Chondrocyte (in vitro differentiated cells): Measurements from ENCODE around the gene LRCH1. TPM values are rescaled to one million over a fixed set of nuclear protein-coding genes. Genes with fewer than 3 reads are reported as not detected.

Source experiments
- DNase-seq: peaks from one replicate; pipeline ENCODE4 v3.0.0; 2021; ENCODE audit warnings: mixed read lengths, low spot score
- H3K27ac Mint-ChIP-seq: one replicate; pipeline ENCODE4 v1.8.0; 2021; ENCODE audit warnings: mild to moderate bottlenecking, moderate library complexity, mixed read lengths; ENCODE audit not compliant: unreplicated experiment
- H3K27me3 Mint-ChIP-seq: 2 replicates; pipeline ENCODE4 v1.8.0; 2021; ENCODE audit warnings: low read depth, mixed read lengths
- H3K36me3 Mint-ChIP-seq: 2 replicates; pipeline ENCODE4 v1.8.0; 2021; ENCODE audit warnings: low read depth, mixed read lengths
- H3K4me1 Mint-ChIP-seq: 2 replicates; pipeline ENCODE4 v1.8.0; 2021; ENCODE audit warnings: low read depth, mild to moderate bottlenecking, mixed read lengths
- H3K4me3 Mint-ChIP-seq: one replicate; pipeline ENCODE4 v1.8.0; 2021; ENCODE audit warnings: mild to moderate bottlenecking, moderate library complexity, mixed read lengths; ENCODE audit not compliant: unreplicated experiment
- H3K9me3 Mint-ChIP-seq: 2 replicates; pipeline ENCODE4 v1.8.0; 2021; ENCODE audit warnings: low read depth, mixed read lengths
- CTCF ChIP-seq: fragments of 200-600 bp; sonication (generic); IDR thresholded peaks from 2 replicates; pipeline ENCODE4 v1.5.0; 2021; ENCODE audit warnings: antibody characterized with exemption, mild to moderate bottlenecking, moderate library complexity
- total RNA-seq: library from RNA; stranded (reverse); gene quantifications from 3 replicates; pipeline ENCODE4 v1.2.1, GENCODE V29; 2021

LRCH1 gene
- total RNA-seq, 1 donor from 2014 or later, result 14.4 TPM

- Mint-ChIP-seq H3K36me3 (no peaks in the 10 kb centered on the region), H3K9me3 (no peaks in the 10 kb centered on the region), H3K27ac (no peak overlapping the region), H3K4me1 (peaks cover 4% of the 10 kb centered on the region), H3K27me3 (no peaks in the 10 kb centered on the region), H3K4me3 (no peak overlapping the region)
- no peak for TF ChIP-seq CTCF
- DNase-seq, result no peak
Observed at GRCh38 chr13:46543287-46543686, 9.7 kb upstream of the LRCH1 start.

GRCh38 chr13:46544208-46544607 is 8.8 kb upstream of the LRCH1 start:
- Mint-ChIP-seq H3K27ac (no peak overlapping the region), H3K36me3 (no peaks in the 10 kb centered on the region), H3K4me3 (no peak overlapping the region), H3K4me1 (peaks cover 4% of the 10 kb centered on the region), H3K27me3 (no peaks in the 10 kb centered on the region), H3K9me3 (no peaks in the 10 kb centered on the region)
- TF ChIP-seq CTCF, result no peak
- DNase-seq, result no peak

- H3K27ac Mint-ChIP-seq, result no peak overlapping the region
- H3K4me3 Mint-ChIP-seq, result no peak overlapping the region
- no peak for TF ChIP-seq CTCF
- H3K36me3 Mint-ChIP-seq, result no peaks in the 10 kb centered on the region
- no peaks in the 10 kb centered on the region for H3K9me3 Mint-ChIP-seq
- H3K4me1 Mint-ChIP-seq, result no peaks in the 10 kb centered on the region
- DNase-seq, result no peak
- no peaks in the 10 kb centered on the region for H3K27me3 Mint-ChIP-seq
Observed at GRCh38 chr13:46544811-46545210, 8.2 kb upstream of the LRCH1 start.

GRCh38 chr13:46546084-46546768 is 6.7 kb upstream of the LRCH1 start:
- Mint-ChIP-seq H3K36me3 (no peaks in the 10 kb centered on the region), H3K27ac (no peak overlapping the region), H3K4me1 (peaks cover 1% of the 10 kb centered on the region), H3K27me3 (no peaks in the 10 kb centered on the region), H3K9me3 (no peaks in the 10 kb centered on the region), H3K4me3 (no peak overlapping the region)
- TF ChIP-seq CTCF, result no peak
- no peak for DNase-seq

- TF ChIP-seq CTCF, result no peak
- H3K9me3 Mint-ChIP-seq, result no peaks in the 10 kb centered on the region
- H3K4me1 Mint-ChIP-seq, result peaks cover 31% of the 10 kb centered on the region
- no peaks in the 10 kb centered on the region for H3K27me3 Mint-ChIP-seq
- no peaks in the 10 kb centered on the region for H3K36me3 Mint-ChIP-seq
- H3K4me3 Mint-ChIP-seq, result no peak overlapping the region
- DNase-seq, result no peak
- H3K27ac Mint-ChIP-seq, result no peak overlapping the region
Observed at GRCh38 chr13:46550822-46551221, 2.1 kb upstream of the LRCH1 start.
